ENCODE data around the gene IGFBPL1. TPM values are rescaled to one million over a fixed set of nuclear protein-coding genes. Genes with fewer than 3 reads are reported as not detected.

IGFBPL1 gene
- total and polyA plus RNA-seq, 2 donors (not counting 1 experiment from before 2014, with no cell fraction given), result not detected

- ChIA-PET POLR2A (no interaction called here), CTCF (no interaction called here)
- DNase-seq (no peak), ATAC-seq (ENCODE audit: low read depth) (no peak)
- Histone ChIP-seq H3K36me3 (replicated peaks in 1 of 2; ENCODE audit: control extremely low read depth in 1 of 2, control insufficient read depth in 1 of 2, extremely low read depth in 1 of 2, insufficient read depth in 2 of 2, low read length in 1 of 2) (no peaks in the 10 kb centered on the region), H3K4me2 (replicated peaks; ENCODE audit: low read depth, low read length, poor library complexity, severe bottlenecking) (no peak overlapping the region), H3K27ac (ENCODE audit: low read length in 2 of 2) (no peak overlapping the region), H3K4me1 (ENCODE audit: control insufficient read depth in 2 of 2, insufficient read depth in 2 of 2, low read length in 2 of 2) (peaks cover 6 to 10% of the 10 kb centered on the region in 2 donors), H3K9me3 (ENCODE audit: control extremely low read depth in 1 of 3, control insufficient read depth in 2 of 3, insufficient read depth in 1 of 3, low read length in 2 of 3) (no peaks in the 10 kb centered on the region), H3K79me2 (ENCODE audit: control insufficient read depth, insufficient read depth, low read length) (no peaks in the 10 kb centered on the region), H4K20me1 (ENCODE audit: control insufficient read depth, insufficient read depth, low read length, poor library complexity, severe bottlenecking) (no peaks in the 10 kb centered on the region), H3K4me3 (ENCODE audit: control extremely low read depth in 1 of 5, extremely low read depth in 1 of 5, insufficient read depth in 1 of 5, low read depth in 2 of 5, low read length in 4 of 5) (no peak overlapping the region), H3K27me3 (replicated peaks in 1 of 4; ENCODE audit: control extremely low read depth in 1 of 4, control insufficient read depth in 3 of 4, insufficient read depth in 4 of 4, low read length in 3 of 4) (peaks cover 0 to 12% (median 0%) of the 10 kb centered on the region in 4 experiments), H2AFZ (ENCODE audit: insufficient read depth, low read depth, low read length, poor library complexity, severe bottlenecking) (no peak overlapping the region), H3K9ac (ENCODE audit: low read length) (no peak overlapping the region)
- no peak overlapping the region for H3K27ac Mint-ChIP-seq
- peaks cover 33% of the 10 kb centered on the region for H3K27me3 Mint-ChIP-seq
- H3K4me3 Mint-ChIP-seq, result no peak overlapping the region
- H3K9me3 Mint-ChIP-seq (ENCODE audit: insufficient read depth), result peaks cover 2% of the 10 kb centered on the region
- WGBS (ENCODE audit: insufficient coverage), result 81% methylated on average over 7 of the region's 8 CpGs
- intact Hi-C loops (cut with micrococcal nuclease), result no loop called here
- no peak for TF ChIP-seq EZH2 (IDR thresholded peaks at IDR 0.05; ENCODE audit: borderline replicate concordance, insufficient read depth, low read depth, low read length, poor library complexity, severe bottlenecking)
- no peak for TF ChIP-seq CTCF (IDR thresholded peaks at IDR 0.05)
- peaks cover 5% of the 10 kb centered on the region for H3K4me1 Mint-ChIP-seq
Measured at GRCh38 chr9:38441347-38442085, 17.3 kb upstream of the IGFBPL1 start.

GRCh38 chr9:38440516-38440915, 16.3 kb upstream of the IGFBPL1 start:
- intact Hi-C loops (cut with micrococcal nuclease), result no loop called here
- no peaks in the 10 kb centered on the region for H3K9me3 Mint-ChIP-seq (ENCODE audit: insufficient read depth)

More at GRCh38 chr9:38440516-38440915, 16.3 kb upstream of the IGFBPL1 start:
- no peak overlapping the region for H3K27ac ChIP-seq (ENCODE audit: low read length in 2 of 2)
- POLR2A ChIA-PET, result no interaction called here
- H4K20me1 ChIP-seq (ENCODE audit: control insufficient read depth, insufficient read depth, low read length, poor library complexity, severe bottlenecking), result no peaks in the 10 kb centered on the region
- no peak overlapping the region for H2AFZ ChIP-seq (ENCODE audit: insufficient read depth, low read depth, low read length, poor library complexity, severe bottlenecking)
- no peaks in the 10 kb centered on the region for H3K79me2 ChIP-seq (ENCODE audit: control insufficient read depth, insufficient read depth, low read length)
- no peak overlapping the region for H3K9ac ChIP-seq (ENCODE audit: low read length)
- H3K36me3 ChIP-seq (replicated peaks in 1 of 2; ENCODE audit: control extremely low read depth in 1 of 2, control insufficient read depth in 1 of 2, extremely low read depth in 1 of 2, insufficient read depth in 2 of 2, low read length in 1 of 2), result no peaks in the 10 kb centered on the region
- H3K27ac Mint-ChIP-seq, result no peak overlapping the region
- no peaks in the 10 kb centered on the region for H3K9me3 ChIP-seq (ENCODE audit: control extremely low read depth in 1 of 3, control insufficient read depth in 2 of 3, insufficient read depth in 1 of 3, low read length in 2 of 3)
- no peak overlapping the region for H3K4me2 ChIP-seq (replicated peaks; ENCODE audit: low read depth, low read length, poor library complexity, severe bottlenecking)
- 0% methylated on average over 1 of the region's 3 CpGs for WGBS (ENCODE audit: insufficient coverage)
- no peak for DNase-seq
- H3K27me3 Mint-ChIP-seq, result peaks cover 29% of the 10 kb centered on the region
- peaks cover 0 to 10% (median 0%) of the 10 kb centered on the region in 4 experiments for H3K27me3 ChIP-seq (replicated peaks in 1 of 4; ENCODE audit: control extremely low read depth in 1 of 4, control insufficient read depth in 3 of 4, insufficient read depth in 4 of 4, low read length in 3 of 4)
- ATAC-seq (ENCODE audit: low read depth), result no peak
- H3K4me1 Mint-ChIP-seq, result peaks cover 3% of the 10 kb centered on the region
- CTCF ChIA-PET, result no interaction called here
- TF ChIP-seq CTCF (IDR thresholded peaks at IDR 0.05) (no peak), EZH2 (IDR thresholded peaks at IDR 0.05; ENCODE audit: borderline replicate concordance, insufficient read depth, low read depth, low read length, poor library complexity, severe bottlenecking) (no peak)
- peaks cover 5 to 10% of the 10 kb centered on the region in 2 donors for H3K4me1 ChIP-seq (ENCODE audit: control insufficient read depth in 2 of 2, insufficient read depth in 2 of 2, low read length in 2 of 2)
- H3K4me3 ChIP-seq (ENCODE audit: control extremely low read depth in 1 of 5, extremely low read depth in 1 of 5, insufficient read depth in 1 of 5, low read depth in 2 of 5, low read length in 4 of 5), result no peak overlapping the region
- H3K4me3 Mint-ChIP-seq, result no peak overlapping the region

Measured in B cell (primary cell).